Gastrocnemius medialis (tissue), 4 donors: ENCODE results near the gene AFF1. TPM values are rescaled to one million over a fixed set of nuclear protein-coding genes. Genes with fewer than 3 reads are reported as not detected.

Experiments used
- ATAC-seq, 2 donors: fragments of 150-250 bp; one replicate each; pipeline ENCODE4 v1.9.1; 2016
- DNase-seq, 2 donors: peaks; one replicate each; pipeline ENCODE4 v3.0.0-alpha.2; 2019
- H3K27ac ChIP-seq, 4 donors: fragments of 200-600 bp; sonication (generic); 1 replicate in 1 of 4; 2 replicates in 3 of 4; pipeline ENCODE4 v1.5.1; 2016 to 2018; ENCODE audit warnings: mild to moderate bottlenecking in 2 of 4, moderate library complexity in 1 of 4
- H3K27me3 ChIP-seq, 3 donors: fragments of 200-600 bp; sonication (generic) in 2 of 3; 1 replicate in 1 of 3; 2 replicates in 2 of 3; pipeline versions ENCODE4 v1.5.1 to v1.6.0; 2016 to 2019; ENCODE audit warnings: mild to moderate bottlenecking in 1 of 3, moderate library complexity in 1 of 3
- H3K36me3 ChIP-seq, 2 donors: fragments of 200-600 bp; sonication (generic) in 1 of 2; one replicate each; pipeline ENCODE4 v1.5.1; 2017 to 2018
- H3K4me1 ChIP-seq, 2 donors: fragments of 200-600 bp; sonication (generic) in 1 of 2; one replicate each; pipeline ENCODE4 v1.5.1; 2016 to 2017; ENCODE audit warnings: mild to moderate bottlenecking in 2 of 2
- H3K4me3 ChIP-seq, 4 donors: fragments of 200-600 bp; sonication (generic) in 3 of 4; 1 replicate in 1 of 4; 2 replicates in 3 of 4; pipeline ENCODE4 v1.5.1; 2016 to 2019; ENCODE audit warnings: mild to moderate bottlenecking in 2 of 4
- H3K9me3 ChIP-seq, 3 donors: fragments of 200-600 bp; sonication (generic) in 2 of 3; 1 replicate in 1 of 3; 2 replicates in 2 of 3; pipeline ENCODE4 v1.5.1; 2016 to 2019
- POLR2A ChIP-seq, 2 donors: fragments of 450-650 bp; IDR thresholded peaks; one replicate each; pipeline ENCODE4 v1.6.1; 2017; ENCODE audit warnings: antibody characterized with exemption in 2 of 2, mild to moderate bottlenecking in 2 of 2, moderate library complexity in 2 of 2
- in situ Hi-C, 4 donors: fragments of 200-750 bp; cut with MboI; loops; one replicate each; pipeline versions ENCODE4 v1.15.0 to v1.8.0; 2017; ENCODE audit warnings: low sequenced_read_pairs in 4 of 4
- intact Hi-C: fragments of 100-400 bp; cut with DNase I; formaldehyde crosslinking; loops from one replicate; pipeline ENCODE4 v1.15.1; 2023; ENCODE audit warnings: low total_unique reads
- total RNA-seq, 4 donors: library from RNA; depleted of rRNA; stranded (reverse); fragments of >200 nt; gene quantifications; one replicate each; pipeline versions ENCODE4 v1.1.0 to v1.2.3, GENCODE V29; 2016
- TF ChIP-seq, protein P1 (sequence below), 5 experiments: fragments of 450-650 bp in 3 of 5; fragments of 200-600 bp in 2 of 5; sonication (generic) in 2 of 5; IDR thresholded peaks in 4 of 5; conservative IDR thresholded peaks in 1 of 5; 1 replicate in 4 of 5; 2 replicates in 1 of 5; pipeline ENCODE4 v1.5.1; 2016 to 2019; ENCODE audit warnings: antibody characterized with exemption in 5 of 5, mild to moderate bottlenecking in 3 of 5, moderate library complexity in 3 of 5

Gene AFF1
- total RNA-seq, 4 donors from 2014 or later = 142 to 265 (median 197) TPM

DNA sequence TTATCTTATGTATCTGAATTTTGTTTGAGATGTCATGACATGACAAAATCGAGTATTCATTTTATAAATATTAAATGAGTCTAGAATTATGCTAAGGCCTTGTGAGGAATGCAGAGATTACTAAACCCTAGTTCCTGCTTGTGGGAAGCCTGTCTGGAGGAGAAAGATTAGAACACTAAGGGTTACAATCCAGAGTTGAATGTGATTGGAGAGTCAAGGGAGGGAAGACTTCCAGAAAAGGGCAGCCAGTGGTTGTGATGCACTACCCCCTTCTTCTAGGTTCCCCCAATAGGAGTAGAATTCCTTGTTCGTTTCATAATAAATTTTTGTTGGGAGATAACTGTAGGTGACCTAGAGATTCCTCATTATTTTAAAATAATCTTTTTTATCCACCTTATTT is 141.1 kb downstream of the AFF1 start:
- in situ Hi-C loops (no loop called here), intact Hi-C loops (no loop called here)
- peaks cover 88 to 95% of the 10 kb centered on the region in 2 donors for H3K4me1 ChIP-seq
- no peaks in the 10 kb centered on the region for H3K9me3 ChIP-seq
- ATAC-seq (no peak), DNase-seq (no peak)
- no peak overlapping the region for H3K4me3 ChIP-seq
- TF ChIP-seq, protein P1, sequence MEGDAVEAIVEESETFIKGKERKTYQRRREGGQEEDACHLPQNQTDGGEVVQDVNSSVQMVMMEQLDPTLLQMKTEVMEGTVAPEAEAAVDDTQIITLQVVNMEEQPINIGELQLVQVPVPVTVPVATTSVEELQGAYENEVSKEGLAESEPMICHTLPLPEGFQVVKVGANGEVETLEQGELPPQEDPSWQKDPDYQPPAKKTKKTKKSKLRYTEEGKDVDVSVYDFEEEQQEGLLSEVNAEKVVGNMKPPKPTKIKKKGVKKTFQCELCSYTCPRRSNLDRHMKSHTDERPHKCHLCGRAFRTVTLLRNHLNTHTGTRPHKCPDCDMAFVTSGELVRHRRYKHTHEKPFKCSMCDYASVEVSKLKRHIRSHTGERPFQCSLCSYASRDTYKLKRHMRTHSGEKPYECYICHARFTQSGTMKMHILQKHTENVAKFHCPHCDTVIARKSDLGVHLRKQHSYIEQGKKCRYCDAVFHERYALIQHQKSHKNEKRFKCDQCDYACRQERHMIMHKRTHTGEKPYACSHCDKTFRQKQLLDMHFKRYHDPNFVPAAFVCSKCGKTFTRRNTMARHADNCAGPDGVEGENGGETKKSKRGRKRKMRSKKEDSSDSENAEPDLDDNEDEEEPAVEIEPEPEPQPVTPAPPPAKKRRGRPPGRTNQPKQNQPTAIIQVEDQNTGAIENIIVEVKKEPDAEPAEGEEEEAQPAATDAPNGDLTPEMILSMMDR (IDR thresholded peaks at IDR 0.05 in 4 of 5, conservative IDR thresholded peaks at IDR 0.05 in 1 of 5) = no peak
- no peak for TF ChIP-seq POLR2A (IDR thresholded peaks at IDR 0.05)
- H3K27ac ChIP-seq = peak overlapping the region; percentile 80 to 91 (median 84)
- no peaks in the 10 kb centered on the region for H3K36me3 ChIP-seq
- H3K27me3 ChIP-seq = no peaks in the 10 kb centered on the region

DNA sequence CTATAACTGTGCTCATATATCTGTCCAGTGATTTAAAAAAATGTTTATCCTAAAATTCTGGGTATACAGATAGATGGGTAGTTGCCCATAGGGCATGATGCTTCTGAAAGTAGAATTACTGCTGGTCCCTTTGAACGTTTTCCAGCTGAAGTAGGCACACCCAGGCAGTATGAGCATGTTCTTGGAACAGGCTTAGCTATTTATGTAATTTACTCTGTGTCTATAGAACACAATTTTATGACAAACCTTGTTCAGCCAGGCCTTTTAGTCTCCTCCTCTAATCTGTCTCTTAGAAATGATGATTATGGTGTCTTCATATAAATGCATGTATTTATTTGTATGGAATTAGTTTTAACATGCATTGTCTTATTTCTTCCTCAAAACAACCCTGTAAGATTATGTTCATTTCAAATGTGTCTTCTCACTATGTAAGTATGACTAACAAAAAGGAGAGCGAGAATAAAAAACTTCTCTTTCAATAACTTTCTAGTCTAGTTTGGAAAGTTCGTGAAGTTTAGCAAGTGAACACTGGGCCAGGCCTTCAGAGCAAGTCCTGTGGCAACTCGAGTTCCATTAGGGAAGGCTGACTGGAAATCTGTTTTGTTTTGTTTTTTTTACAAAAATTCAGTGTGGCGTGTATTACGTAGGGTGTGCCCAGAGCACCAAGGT is 142.0 kb downstream of the AFF1 start:
- DNase-seq = no peak
- no peak overlapping the region for H3K4me3 ChIP-seq
- ATAC-seq = no peak
- no peaks in the 10 kb centered on the region for H3K27me3 ChIP-seq
- H3K9me3 ChIP-seq = no peaks in the 10 kb centered on the region
- peak overlapping the region; percentile 80 to 91 (median 84) for H3K27ac ChIP-seq
- H3K4me1 ChIP-seq = peaks cover 89 to 96% of the 10 kb centered on the region in 2 donors
- in situ Hi-C loops (no loop called here), intact Hi-C loops (no loop called here)
- TF ChIP-seq, protein P1 (IDR thresholded peaks at IDR 0.05 in 4 of 5, conservative IDR thresholded peaks at IDR 0.05 in 1 of 5) = no peak
- no peak for TF ChIP-seq POLR2A (IDR thresholded peaks at IDR 0.05)
- no peaks in the 10 kb centered on the region for H3K36me3 ChIP-seq

DNA sequence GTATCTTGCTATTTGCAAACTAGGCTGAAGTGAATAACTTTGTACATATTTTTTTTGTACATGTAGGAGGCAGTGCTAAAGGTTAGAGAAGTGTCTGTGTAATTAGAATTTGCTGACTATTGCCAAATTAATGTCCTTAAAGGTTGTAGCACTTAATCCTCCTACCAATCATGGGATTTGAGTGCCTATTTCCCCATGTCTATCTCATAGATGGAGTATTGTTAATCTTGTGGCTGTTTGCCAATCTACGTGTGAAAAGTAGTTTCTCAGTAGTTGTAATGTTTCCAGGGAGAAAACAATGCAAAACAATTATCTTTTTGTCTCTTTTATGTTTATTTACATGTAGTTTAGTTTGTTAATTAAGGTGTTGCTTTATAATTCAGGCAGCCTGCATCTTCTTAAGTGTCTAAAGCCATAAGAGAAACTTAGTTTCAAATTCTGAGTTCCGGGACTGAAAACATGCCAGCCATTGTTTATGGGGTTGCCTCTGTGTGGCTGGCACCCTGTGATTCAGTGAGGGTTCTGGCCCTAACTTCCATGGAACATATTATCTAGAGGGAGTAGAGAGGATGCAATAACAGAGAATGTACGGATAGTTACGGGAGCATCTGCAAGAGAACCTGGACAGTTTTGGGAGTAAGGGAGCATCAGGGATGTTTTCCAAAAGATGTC is 143.2 kb downstream of the AFF1 start:
- Histone ChIP-seq H3K27ac (peak overlapping the region; percentile 80 to 91 (median 84)), H3K36me3 (no peaks in the 10 kb centered on the region), H3K4me3 (peak overlapping the region; percentile 3 to 31 (median 24)), H3K9me3 (no peaks in the 10 kb centered on the region), H3K4me1 (peaks cover 94 to 99% of the 10 kb centered on the region in 2 donors), H3K27me3 (no peaks in the 10 kb centered on the region)
- DNase-seq = no peak
- no peak for TF ChIP-seq POLR2A (IDR thresholded peaks at IDR 0.05)
- TF ChIP-seq, protein P1 (IDR thresholded peaks at IDR 0.05 in 4 of 5, conservative IDR thresholded peaks at IDR 0.05 in 1 of 5) = no peak
- in situ Hi-C loops (no loop called here), intact Hi-C loops (no loop called here)
- ATAC-seq = peak; percentile 6 to 12

DNA sequence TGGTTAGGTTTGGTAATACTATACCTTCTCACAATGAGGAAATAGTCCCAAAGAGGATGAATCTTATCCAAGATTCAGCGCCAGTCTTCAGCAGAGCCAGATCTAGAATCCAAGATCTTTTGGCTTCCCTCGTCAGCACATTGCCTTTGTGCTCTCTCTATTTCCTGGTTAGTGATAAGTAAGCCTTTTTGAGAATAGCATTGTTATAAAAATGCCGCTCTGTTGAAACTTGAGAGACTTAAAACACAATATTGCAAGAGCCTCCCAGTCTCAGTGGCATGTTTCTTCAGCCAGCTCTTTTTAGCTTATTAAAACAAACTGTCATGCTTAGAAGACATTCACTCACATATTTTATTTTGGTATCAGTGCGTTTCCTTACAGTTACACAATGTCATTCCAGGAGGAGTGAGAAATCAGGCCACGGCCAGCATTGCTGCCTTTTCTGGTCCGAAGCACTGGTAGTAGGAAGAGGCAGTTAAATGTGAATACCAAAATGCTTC is 144.2 kb downstream of the AFF1 start:
- no peak for TF ChIP-seq POLR2A (IDR thresholded peaks at IDR 0.05)
- TF ChIP-seq, protein P1 (IDR thresholded peaks at IDR 0.05 in 4 of 5, conservative IDR thresholded peaks at IDR 0.05 in 1 of 5) = no peak
- Histone ChIP-seq H3K4me3 (peak overlapping the region; percentile 3 to 24 (median 18)), H3K27me3 (no peaks in the 10 kb centered on the region), H3K9me3 (no peaks in the 10 kb centered on the region), H3K27ac (peak overlapping the region; percentile 80 to 91 (median 84)), H3K4me1 (peaks cover 94 to 99% of the 10 kb centered on the region in 2 donors), H3K36me3 (peaks cover 0 to 3% of the 10 kb centered on the region in 2 donors)
- in situ Hi-C loops = no loop called here
- DNase-seq (peak; percentile 56 to 77), ATAC-seq (peak; percentile 84 to 89)
- intact Hi-C loops = no loop called here
